RWPE2 (cell line): ENCODE measurements around the gene TCF23.
"Not testable (repeated sequence)": the region's sequence is repeated elsewhere in the genome, so short reads cannot be mapped to it uniquely, and the experiment has no call there.

Source experiments
- ATAC-seq: fragments of 200-7000 bp; cut with Tn5 transposase; 3 replicates; pipeline ENCODE4 v1.9.1; 2021; ENCODE audit warnings: low read depth
- DNase-seq: peaks from one replicate; pipeline ENCODE4 v3.0.0-alpha.2; 2020; ENCODE audit warnings: low spot score
- H3K27ac ChIP-seq: fragments of 450-650 bp; 2 replicates; pipeline ENCODE4 v1.5.1; 2017; ENCODE audit warnings: mild to moderate bottlenecking; ENCODE audit not compliant: poor library complexity, severe bottlenecking
- H3K27me3 ChIP-seq: fragments of 250-450 bp; sonication (Bioruptor Pico); 2 replicates; pipeline ENCODE4 v1.5.1; 2021; ENCODE audit warnings: mild to moderate bottlenecking, moderate library complexity; ENCODE audit not compliant: insufficient read depth, poor library complexity, severe bottlenecking
- H3K36me3 ChIP-seq: fragments of 250-450 bp; sonication (Bioruptor Pico); 2 replicates; pipeline ENCODE4 v1.5.1; 2020; ENCODE audit warnings: low read depth, mild to moderate bottlenecking, moderate library complexity
- H3K4me1 ChIP-seq: fragments of 250-450 bp; sonication (Bioruptor Pico); 2 replicates; pipeline ENCODE4 v1.5.1; 2021; ENCODE audit warnings: mild to moderate bottlenecking, moderate library complexity; ENCODE audit not compliant: insufficient read depth, poor library complexity, severe bottlenecking
- H3K4me3 ChIP-seq: fragments of 250-450 bp; sonication (Bioruptor Pico); 2 replicates; pipeline ENCODE4 v1.5.1; 2021; ENCODE audit warnings: mild to moderate bottlenecking, moderate library complexity; ENCODE audit not compliant: severe bottlenecking
- H3K9me3 ChIP-seq: fragments of 250-450 bp; sonication (Bioruptor Pico); 2 replicates; pipeline ENCODE4 v1.5.1; 2021; ENCODE audit warnings: mild to moderate bottlenecking, moderate library complexity; ENCODE audit not compliant: severe bottlenecking
- CTCF ChIP-seq: fragments of 450-650 bp; IDR thresholded peaks from one replicate; pipeline ENCODE4 v1.5.1; 2017; ENCODE audit warnings: mild to moderate bottlenecking, moderate library complexity; ENCODE audit not compliant: poor library complexity, severe bottlenecking

TCF23 gene

GRCh38 chr2:27117995-27118524 is 30.7 kb upstream of the TCF23 start:
- no peaks in the 10 kb centered on the region for H3K9me3 ChIP-seq
- H3K27ac ChIP-seq = no peak overlapping the region
- no peaks in the 10 kb centered on the region for H3K4me1 ChIP-seq
- DNase-seq (no peak), ATAC-seq (no peak; the same call in 2 of the 3 replicates)
- H3K27me3 ChIP-seq = no peaks in the 10 kb centered on the region
- no peak for TF ChIP-seq CTCF
- no peaks in the 10 kb centered on the region for H3K36me3 ChIP-seq
- peak overlapping the region; percentile 45 for H3K4me3 ChIP-seq

GRCh38 chr2:27118525-27119329 is 30.1 kb upstream of the TCF23 start, which contains the start of gene CGREF1:
Gene CGREF1 (minus strand): TSS chr2:27119128. CDS start chr2:27104366, 14,762 bp downstream.
- Histone ChIP-seq H3K4me3 (peak within 1 kb of the TSS; percentile 45), H3K27me3 (no peaks in the 10 kb centered on the region), H3K36me3 (no peaks in the 10 kb centered on the region), H3K4me1 (no peaks in the 10 kb centered on the region), H3K9me3 (no peaks in the 10 kb centered on the region), H3K27ac (no peak within 1 kb of the TSS)
- ATAC-seq (peak; percentile 18; the same call in 2 of the 3 replicates), DNase-seq (no peak)
- no peak for TF ChIP-seq CTCF

- peak overlapping the region; percentile 45 for H3K4me3 ChIP-seq
- not testable (repeated sequence) for H3K27me3 ChIP-seq, H3K36me3 ChIP-seq, H3K27ac ChIP-seq, H3K4me1 ChIP-seq, DNase-seq, ATAC-seq, H3K9me3 ChIP-seq
Observed at GRCh38 chr2:27119330-27119670, 29.5 kb upstream of the TCF23 start.

GRCh38 chr2:27121906-27122305 is 26.9 kb upstream of the TCF23 start:
- Histone ChIP-seq H3K27me3 (no peaks in the 10 kb centered on the region), H3K27ac (no peak overlapping the region), H3K36me3 (no peaks in the 10 kb centered on the region), H3K4me3 (no peak overlapping the region), H3K9me3 (no peaks in the 10 kb centered on the region), H3K4me1 (no peaks in the 10 kb centered on the region)
- ATAC-seq (no peak), DNase-seq (no peak)
- no peak for TF ChIP-seq CTCF

GRCh38 chr2:27122791-27123190 is 26.0 kb upstream of the TCF23 start:
- no peak for TF ChIP-seq CTCF
- no peak for ATAC-seq
- H3K27ac ChIP-seq = no peak overlapping the region
- no peak for DNase-seq
- no peaks in the 10 kb centered on the region for H3K9me3 ChIP-seq
- no peaks in the 10 kb centered on the region for H3K27me3 ChIP-seq
- H3K4me3 ChIP-seq = no peak overlapping the region
- H3K4me1 ChIP-seq = no peaks in the 10 kb centered on the region
- H3K36me3 ChIP-seq = no peaks in the 10 kb centered on the region
